Dermis microvascular lymphatic vessel endothelial cell (primary cell): ENCODE results near the gene CSDE1. TPM values are rescaled to one million over a fixed set of nuclear protein-coding genes. Genes with fewer than 3 reads are reported as not detected.
A peak's percentile ranks its signal among the peaks of the same experiment; 100 is the strongest.

ENCODE experiments used
- DNase-seq, 2 donors: peaks; one replicate each; pipeline versions ENCODE4 v3.0.0 to v3.0.0-alpha.2; 2010; ENCODE audit warnings: low read depth in 2 of 2
- total RNA-seq: library from RNA; depleted of rRNA; stranded (reverse); fragments of >200 nt; gene quantifications from 2 replicates; pipeline ENCODE4 v1.2.1, GENCODE V29; 2014

CSDE1 gene
- total RNA-seq, 1 donor from 2014 or later, result 1,077 TPM

DNA sequence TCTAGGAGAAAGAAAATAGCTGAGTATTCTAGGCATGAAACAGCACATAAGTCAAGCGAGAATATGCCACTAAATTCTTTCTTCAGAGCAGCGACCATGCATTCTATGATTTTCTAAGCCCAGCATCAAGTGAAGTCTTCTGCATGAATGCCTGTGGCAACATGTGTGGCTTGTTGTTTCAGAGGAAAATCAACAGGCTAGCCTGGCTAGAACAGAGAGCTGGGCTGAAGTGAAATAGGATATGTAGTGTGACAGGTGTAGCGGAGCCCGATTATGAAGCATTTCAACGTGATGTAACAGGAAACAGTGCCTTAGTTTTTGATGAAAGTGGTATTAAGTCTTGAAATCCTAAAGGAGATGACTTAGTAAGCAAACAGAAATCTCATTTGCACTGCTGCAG lies 7.0 kb downstream of the CSDE1 start:
- no peak for DNase-seq

DNA sequence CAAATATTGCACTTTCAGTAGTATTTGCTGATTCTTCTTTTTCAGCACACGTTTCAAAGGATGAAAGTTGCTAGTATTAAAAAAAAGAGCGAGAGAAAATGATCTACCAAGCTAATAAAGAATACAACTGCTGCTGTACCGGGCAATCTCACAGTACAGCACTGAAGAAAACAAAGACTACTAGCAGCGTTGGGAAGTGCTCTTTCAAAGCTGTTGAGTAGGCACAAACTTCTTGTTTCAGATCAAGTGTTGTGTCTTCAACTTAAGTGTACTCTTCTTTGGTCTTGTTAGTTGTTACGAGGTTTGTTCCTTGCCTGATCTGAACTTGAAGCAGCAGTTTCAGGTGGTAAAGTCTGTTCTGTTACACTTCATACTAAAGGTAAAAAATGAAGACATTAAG lies 7.9 kb downstream of the CSDE1 start:
- no peak for DNase-seq

GRCh38 chr1:114746450-114747121 lies 11.2 kb downstream of the CSDE1 start:
- no peak for DNase-seq

GRCh38 chr1:114745291-114745690 lies 12.5 kb downstream of the CSDE1 start:
- peak in 1 of 2 donors; percentile 11 for DNase-seq

GRCh38 chr1:114741963-114742746 lies 15.6 kb downstream of the CSDE1 start:
- no peak for DNase-seq

GRCh38 chr1:114740331-114740730 lies 17.5 kb downstream of the CSDE1 start:
- no peak for DNase-seq

GRCh38 chr1:114737314-114737849 lies 20.4 kb downstream of the CSDE1 start:
- no peak for DNase-seq

GRCh38 chr1:114735479-114735878 lies 22.3 kb downstream of the CSDE1 start:
- no peak for DNase-seq

DNA sequence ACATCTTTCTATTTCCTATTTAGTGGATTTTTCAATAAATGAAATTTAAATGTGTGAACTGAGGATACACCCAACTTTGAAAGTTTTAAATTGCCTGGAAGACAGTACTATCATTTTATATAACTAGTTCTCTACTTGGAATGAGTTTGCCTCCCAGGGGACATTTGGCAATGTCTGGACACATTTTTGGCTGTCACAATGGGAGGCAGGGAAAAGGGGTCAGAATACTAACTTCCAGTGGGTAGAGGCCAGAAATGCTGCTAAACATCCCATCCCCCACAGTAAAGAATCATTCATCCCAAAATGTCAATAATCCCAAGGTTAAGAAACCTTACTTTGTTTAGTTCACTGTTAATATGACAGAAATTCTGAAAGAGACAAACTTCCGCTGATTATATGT lies 28.0 kb downstream of the CSDE1 start:
- no peak for DNase-seq

- no peak for DNase-seq
These were observed 29.2 kb downstream of the CSDE1 start for GRCh38 chr1:114728553-114728952.

- no peak for DNase-seq
These were observed 32.6 kb downstream of the CSDE1 start for GRCh38 chr1:114725230-114725629.

- no peak for DNase-seq
These were observed 33.9 kb downstream of the CSDE1 start for GRCh38 chr1:114723915-114724314.

- no peak for DNase-seq
These were observed 34.3 kb downstream of the CSDE1 start for GRCh38 chr1:114723457-114723856.

DNA sequence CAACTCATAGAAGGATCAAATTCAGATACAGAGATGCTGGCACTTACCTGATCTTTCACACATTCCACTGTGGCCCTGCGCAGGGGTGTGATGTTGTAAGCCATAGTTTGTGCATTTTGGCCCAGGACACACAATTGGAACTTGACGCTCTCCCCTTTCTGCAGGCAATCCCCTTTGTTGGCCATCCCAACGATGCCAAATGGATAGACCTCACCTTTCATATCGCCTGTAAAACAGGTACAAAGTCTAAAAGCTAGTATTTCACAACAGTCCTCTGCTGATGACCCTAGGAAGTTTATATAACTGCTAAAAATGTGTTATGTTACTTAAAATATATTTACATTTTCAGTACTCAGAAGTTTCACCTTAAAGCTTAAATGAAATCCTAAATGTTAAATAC lies 37.3 kb downstream of the CSDE1 start:
- DNase-seq, result no peak

DNA sequence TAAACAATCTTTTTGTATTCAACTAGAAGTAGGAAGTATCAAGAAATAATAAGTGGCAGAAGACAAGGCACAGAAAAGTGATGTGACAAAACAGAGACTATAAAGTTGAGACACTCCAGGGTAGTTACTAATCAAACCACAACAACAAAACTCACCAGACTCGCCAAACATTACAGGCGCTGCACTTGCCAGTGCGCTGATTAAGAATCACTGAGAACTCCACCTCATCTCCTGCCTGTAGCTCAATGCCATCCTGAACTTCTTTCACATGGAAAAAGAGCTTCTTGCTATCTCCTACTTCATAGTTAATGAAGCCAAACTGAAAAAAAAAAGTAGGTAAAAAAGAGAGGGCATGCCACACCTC lies 38.4 kb downstream of the CSDE1 start:
- DNase-seq, result no peak

GRCh38 chr1:114718661-114719423 lies 38.9 kb downstream of the CSDE1 start:
- no peak for DNase-seq

DNA sequence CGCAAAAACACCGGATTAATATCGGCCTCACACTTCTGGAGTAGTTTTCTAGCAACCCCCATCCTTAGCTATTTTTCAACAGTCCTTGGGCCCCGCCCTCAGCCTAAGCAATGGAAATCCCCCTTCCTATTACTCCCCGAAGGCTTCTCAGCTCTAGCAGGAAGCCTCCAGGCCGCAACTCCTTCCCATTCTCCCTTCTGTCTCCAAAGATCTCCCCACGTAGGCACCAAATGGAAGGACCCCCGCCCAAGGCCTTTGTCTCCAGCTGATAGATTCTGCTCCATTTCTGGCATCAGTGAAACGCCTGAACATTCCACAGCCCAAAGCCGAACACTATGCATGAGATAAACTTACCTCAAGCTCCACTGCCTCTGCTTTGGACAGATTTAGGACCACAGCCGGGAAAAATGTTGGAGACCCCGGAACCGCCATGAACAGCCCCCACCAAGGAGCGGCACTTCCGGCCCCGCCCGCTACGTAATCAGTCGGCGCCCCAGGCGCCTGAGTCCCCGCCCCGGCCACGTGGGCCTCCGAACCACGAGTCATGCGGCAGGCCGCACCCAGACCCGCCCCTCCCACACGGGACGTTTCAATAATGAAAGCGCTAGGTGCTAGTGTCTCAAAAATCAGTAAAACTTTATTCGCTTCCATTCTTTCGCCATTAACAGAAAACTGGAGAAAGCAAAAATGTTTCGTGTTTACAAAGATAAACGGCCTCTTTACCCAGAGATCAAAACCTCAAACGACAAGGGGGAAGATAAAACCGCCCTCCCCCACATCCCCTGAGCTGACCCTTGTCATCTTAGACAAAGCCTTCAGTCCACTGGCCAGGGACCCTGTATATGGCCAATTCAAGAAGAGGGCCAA lies 41.2 kb downstream of the CSDE1 start, which contains the start of gene NRAS:
NRAS (minus strand) TSS at position 468 of the 867 bp plus-strand sequence. CDS start 611 bp downstream, outside the sequence.
- DNase-seq, result peak; percentile 82 to 95

DNA sequence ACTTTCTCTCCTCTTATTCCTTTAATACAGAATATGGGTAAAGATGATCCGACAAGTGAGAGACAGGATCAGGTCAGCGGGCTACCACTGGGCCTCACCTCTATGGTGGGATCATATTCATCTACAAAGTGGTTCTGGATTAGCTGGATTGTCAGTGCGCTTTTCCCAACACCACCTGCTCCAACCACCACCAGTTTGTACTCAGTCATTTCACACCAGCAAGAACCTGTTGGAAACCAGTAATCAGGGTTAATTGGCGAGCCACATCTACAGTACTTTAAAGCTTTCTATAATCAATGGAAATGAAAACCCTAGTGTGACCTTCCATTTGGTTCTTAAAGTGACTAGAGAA lies 41.9 kb downstream of the CSDE1 start:
- DNase-seq, result no peak

- DNase-seq, result no peak
These were observed 44.8 kb downstream of the CSDE1 start for GRCh38 chr1:114712977-114713376.

DNA sequence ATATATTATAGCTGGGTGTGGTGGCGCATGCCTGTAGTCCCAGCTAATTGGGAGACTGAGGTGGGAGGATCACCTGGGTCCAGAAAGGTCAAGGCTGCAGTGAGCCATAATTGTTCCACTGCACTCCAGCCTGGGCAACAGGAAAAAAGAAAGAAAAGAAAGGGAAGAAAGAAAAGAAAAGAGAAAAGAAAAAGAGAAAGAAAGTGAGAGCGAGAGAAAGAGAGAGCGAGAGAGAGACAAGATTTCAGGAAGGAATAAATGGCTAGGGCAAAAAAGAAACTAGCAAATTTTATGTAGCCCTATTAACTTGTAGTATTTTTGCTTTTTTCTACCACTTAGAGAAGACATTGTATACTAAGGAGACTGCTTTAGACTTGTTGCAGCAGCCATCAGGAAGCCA lies 47.4 kb downstream of the CSDE1 start:
- no peak for DNase-seq

- no peak for DNase-seq
These were observed 50.2 kb downstream of the CSDE1 start for GRCh38 chr1:114707604-114708003.
